GM23338 (cell line): ENCODE results near the gene CMSS1. TPM values are rescaled to one million over a fixed set of nuclear protein-coding genes. Genes with fewer than 3 reads are reported as not detected.

Experiments used
- ATAC-seq: fragments of 200-7000 bp; cut with Tn5 transposase; 3 replicates; pipeline ENCODE4 v1.9.1; 2020
- DNase-seq: peaks from one replicate; pipeline ENCODE4 v3.0.0-alpha.2; 2015; ENCODE audit warnings: low spot score
- H2AFZ ChIP-seq: fragments of 200-600 bp; sonication (generic); 2 replicates; pipeline ENCODE4 v1.8.0; 2016; ENCODE audit warnings: antibody characterized with exemption, mild to moderate bottlenecking, moderate library complexity
- H3F3A ChIP-seq: fragments of 200-600 bp; sonication (generic); replicated peaks from 2 replicates; pipeline ENCODE4 v1.8.0; 2017; ENCODE audit warnings: antibody characterized with exemption, mixed run types, low read depth
- H3K27ac ChIP-seq: fragments of 200-600 bp; sonication (generic); 2 replicates; pipeline ENCODE4 v1.6.1; 2016; ENCODE audit warnings: low read depth
- H3K27me3 ChIP-seq: fragments of 200-600 bp; sonication (generic); 2 replicates; pipeline ENCODE4 v1.8.0; 2016; ENCODE audit warnings: mild to moderate bottlenecking, mixed run types, moderate library complexity; ENCODE audit not compliant: insufficient read depth
- H3K36me3 ChIP-seq: fragments of 200-600 bp; sonication (generic); 2 replicates; pipeline ENCODE4 v1.8.0; 2016; ENCODE audit warnings: mild to moderate bottlenecking; ENCODE audit not compliant: insufficient read depth
- H3K4me1 ChIP-seq: fragments of 200-600 bp; sonication (generic); 2 replicates; pipeline ENCODE4 v1.8.0; 2016; ENCODE audit warnings: mild to moderate bottlenecking, moderate library complexity; ENCODE audit not compliant: insufficient read depth
- H3K4me2 ChIP-seq: fragments of 200-600 bp; sonication (generic); 2 replicates; pipeline ENCODE4 v1.7.1; 2017; ENCODE audit warnings: mixed run types
- H3K4me3 ChIP-seq: fragments of 200-600 bp; sonication (generic); 2 replicates; pipeline ENCODE4 v1.6.1; 2016; ENCODE audit warnings: mixed run types
- H3K79me2 ChIP-seq: fragments of 200-600 bp; sonication (generic); replicated peaks from 2 replicates; pipeline ENCODE4 v1.8.0; 2017; ENCODE audit warnings: mild to moderate bottlenecking; ENCODE audit not compliant: insufficient read depth
- H3K9me2 ChIP-seq: fragments of 200-600 bp; sonication (generic); 2 replicates; pipeline ENCODE4 v1.8.0; 2017; ENCODE audit not compliant: insufficient read depth
- H4K20me1 ChIP-seq: fragments of 200-600 bp; sonication (generic); replicated peaks from 2 replicates; pipeline ENCODE4 v1.8.0; 2017; ENCODE audit warnings: mild to moderate bottlenecking; ENCODE audit not compliant: insufficient read depth
- H3K27ac Mint-ChIP-seq: 2 replicates; pipeline ENCODE4 v1.8.0; 2020; ENCODE audit warnings: inconsistent platforms, mild to moderate bottlenecking, moderate library complexity, mixed read lengths
- H3K27me3 Mint-ChIP-seq: 3 replicates; pipeline ENCODE4 v1.8.0; 2022; ENCODE audit warnings: low read depth, mild to moderate bottlenecking, moderate library complexity, mixed read lengths, inconsistent platforms; ENCODE audit not compliant: insufficient read depth, poor library complexity
- H3K36me3 Mint-ChIP-seq: 3 replicates; pipeline ENCODE4 v1.8.0; 2021; ENCODE audit warnings: low read depth, mild to moderate bottlenecking, inconsistent platforms, moderate library complexity, mixed read lengths
- H3K4me1 Mint-ChIP-seq: 3 replicates; pipeline ENCODE4 v1.8.0; 2020; ENCODE audit warnings: mild to moderate bottlenecking, inconsistent platforms, mixed read lengths
- H3K4me3 Mint-ChIP-seq: 3 replicates; pipeline ENCODE4 v1.8.0; 2021; ENCODE audit warnings: moderate library complexity, mild to moderate bottlenecking, inconsistent platforms, mixed read lengths
- H3K9me3 Mint-ChIP-seq: 3 replicates; pipeline ENCODE4 v1.8.0; 2020; ENCODE audit warnings: moderate library complexity, mild to moderate bottlenecking, inconsistent platforms, mixed read lengths
- CTCF ChIP-seq, 2 experiments: fragments of 200-600 bp in 1 of 2; sonication (generic) in 1 of 2; conservative IDR thresholded peaks; 2 replicates each; pipeline versions ENCODE4 v1.5.1 to v1.6.1; 2016 to 2017; ENCODE audit warnings: antibody characterized with exemption in 2 of 2, low read depth in 2 of 2, mild to moderate bottlenecking in 2 of 2, moderate library complexity in 1 of 2
- EZH2 ChIP-seq: fragments of 200-600 bp; sonication (generic); IDR thresholded peaks from one replicate; pipeline ENCODE4 v1.8.0; 2017; ENCODE audit warnings: antibody characterized with exemption, mild to moderate bottlenecking, low read depth; ENCODE audit not compliant: unreplicated experiment
- NANOG ChIP-seq: IDR thresholded peaks from 2 replicates; pipeline ENCODE4 v1.6.1; 2016; ENCODE audit warnings: antibody characterized with exemption, borderline replicate concordance
- REST ChIP-seq: IDR thresholded peaks from one replicate; pipeline ENCODE4 v1.6.1; 2018; ENCODE audit warnings: antibody characterized with exemption; ENCODE audit not compliant: unreplicated experiment
- STAT1 ChIP-seq: IDR thresholded peaks from one replicate; pipeline ENCODE4 v1.6.1; 2016; ENCODE audit warnings: antibody characterized with exemption; ENCODE audit not compliant: unreplicated experiment
- ZNF114 ChIP-seq: fragments of 250-450 bp; sonication (Bioruptor Pico); IDR thresholded peaks from 2 replicates; pipeline ENCODE4 v1.5.0; 2020; ENCODE audit warnings: mild to moderate bottlenecking, moderate library complexity
- polyA plus RNA-seq: library from polyadenylated mRNA; unstranded; fragments of >200 nt; fragmentation: Nextera tagmentation; extraction: Ambion mirVana; gene quantifications from 2 replicates; pipeline ENCODE4 v1.2.1, GENCODE V29; 2016
- total RNA-seq: library from RNA; depleted of rRNA; stranded (reverse); fragments of >200 nt; shearing (Covaris generic); gene quantifications from 2 replicates; pipeline ENCODE4 v1.2.3, GENCODE V29; 2014

CMSS1 gene
- total and polyA plus RNA-seq, 2 experiments from 2014 or later, result 39.4 to 187 TPM

GRCh38 chr3:99951701-99952100 is 134.0 kb downstream of the CMSS1 start:
- H3K4me2 ChIP-seq, result no peak overlapping the region

More at GRCh38 chr3:99951701-99952100, 134.0 kb downstream of the CMSS1 start:
- no peaks in the 10 kb centered on the region for H3K9me3 Mint-ChIP-seq
- Histone ChIP-seq H3K9me2 (no peaks in the 10 kb centered on the region), H4K20me1 (no peaks in the 10 kb centered on the region), H3K4me1 (peaks cover 29% of the 10 kb centered on the region), H3K27ac (no peak overlapping the region), H3K27me3 (no peaks in the 10 kb centered on the region), H3F3A (no peaks in the 10 kb centered on the region), H3K79me2 (no peaks in the 10 kb centered on the region; the same call in 1 of the 2 replicates), H3K36me3 (no peaks in the 10 kb centered on the region), H3K4me3 (no peak overlapping the region), H2AFZ (no peak overlapping the region)
- peaks cover 21% of the 10 kb centered on the region for H3K4me1 Mint-ChIP-seq
- H3K36me3 Mint-ChIP-seq, result no peaks in the 10 kb centered on the region
- no peak for TF ChIP-seq REST
- no peak for TF ChIP-seq ZNF114
- TF ChIP-seq STAT1, result no peak
- no peak for TF ChIP-seq EZH2
- TF ChIP-seq CTCF (conservative IDR thresholded peaks at IDR 0.05; ENCODE audit: low read depth in 2 of 2), result no peak
- TF ChIP-seq NANOG, result no peak
- no peak for DNase-seq
- no peak overlapping the region for H3K27ac Mint-ChIP-seq
- H3K27me3 Mint-ChIP-seq, result peaks cover 2% of the 10 kb centered on the region
- ATAC-seq, result no peak
- H3K4me3 Mint-ChIP-seq, result no peak overlapping the region
